IPS DF 19.7 (cell line): ENCODE results near the gene MEGF8.

Experiments
- DNase-seq: peaks from one replicate; pipeline ENCODE4 v3.0.0-alpha.2; 2013; ENCODE audit warnings: low read depth, low spot score

The MEGF8 gene

DNA sequence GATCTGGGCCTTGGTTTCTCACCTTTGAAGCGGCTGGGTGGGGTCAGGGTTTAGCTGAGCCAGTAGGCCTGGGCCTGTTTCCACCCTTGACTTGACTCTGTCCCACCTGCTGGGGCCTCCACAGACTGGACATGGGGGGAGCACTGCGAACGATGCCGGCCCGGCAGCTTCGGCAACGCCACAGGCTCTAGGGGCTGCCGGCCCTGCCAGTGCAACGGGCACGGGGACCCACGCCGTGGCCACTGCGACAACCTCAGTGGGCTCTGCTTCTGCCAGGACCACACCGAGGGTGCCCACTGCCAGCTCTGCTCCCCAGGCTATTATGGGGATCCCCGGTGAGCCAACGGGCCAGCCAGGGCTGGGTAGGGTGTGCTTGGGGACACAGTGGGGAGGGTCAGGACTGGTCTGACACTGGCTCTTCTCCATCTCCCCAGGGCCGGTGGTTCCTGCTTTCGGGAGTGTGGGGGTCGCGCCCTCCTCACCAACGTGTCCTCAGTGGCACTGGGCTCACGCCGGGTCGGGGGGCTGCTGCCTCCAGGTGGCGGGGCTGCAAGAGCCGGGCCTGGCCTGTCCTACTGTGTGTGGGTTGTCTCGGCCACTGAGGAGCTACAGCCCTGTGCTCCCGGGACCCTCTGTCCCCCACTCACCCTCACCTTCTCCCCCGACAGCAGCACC is 28.0 kb downstream of the MEGF8 start:
- DNase-seq, result no peak

DNA sequence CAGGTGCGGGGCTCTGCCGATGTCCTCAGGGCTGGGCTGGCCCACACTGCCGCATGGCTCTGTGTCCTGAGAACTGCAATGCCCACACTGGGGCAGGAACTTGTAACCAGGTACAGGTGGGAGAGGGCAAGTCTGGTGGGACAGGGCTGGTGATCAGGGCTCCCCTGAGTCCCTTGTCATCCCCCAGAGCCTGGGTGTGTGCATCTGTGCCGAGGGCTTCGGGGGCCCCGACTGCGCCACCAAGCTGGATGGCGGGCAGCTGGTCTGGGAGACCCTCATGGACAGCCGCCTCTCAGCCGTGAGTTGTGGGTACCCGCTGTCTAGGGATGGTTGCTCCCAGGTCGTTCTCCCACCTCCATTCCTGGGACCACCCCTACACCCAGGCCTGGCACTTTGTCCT is 30.5 kb downstream of the MEGF8 start:
- DNase-seq, result no peak

DNA sequence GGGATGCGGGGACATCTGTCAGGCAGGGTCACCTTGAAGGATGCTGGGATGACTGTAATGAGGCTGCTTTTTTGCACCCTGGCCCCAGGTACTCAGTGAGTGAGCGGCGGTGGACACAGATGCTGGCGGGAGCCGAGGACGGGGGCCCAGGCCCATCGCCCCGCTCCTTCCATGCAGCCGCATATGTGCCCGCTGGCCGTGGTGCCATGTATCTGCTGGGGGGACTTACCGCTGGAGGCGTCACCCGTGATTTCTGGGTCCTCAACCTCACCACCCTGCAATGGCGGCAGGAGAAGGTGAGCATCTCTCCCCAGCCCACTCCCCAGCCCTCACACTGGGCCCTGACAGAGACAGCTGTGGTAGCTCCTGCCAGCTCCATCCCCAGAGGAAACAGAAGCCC is 31.3 kb downstream of the MEGF8 start:
- DNase-seq, result no peak

DNA sequence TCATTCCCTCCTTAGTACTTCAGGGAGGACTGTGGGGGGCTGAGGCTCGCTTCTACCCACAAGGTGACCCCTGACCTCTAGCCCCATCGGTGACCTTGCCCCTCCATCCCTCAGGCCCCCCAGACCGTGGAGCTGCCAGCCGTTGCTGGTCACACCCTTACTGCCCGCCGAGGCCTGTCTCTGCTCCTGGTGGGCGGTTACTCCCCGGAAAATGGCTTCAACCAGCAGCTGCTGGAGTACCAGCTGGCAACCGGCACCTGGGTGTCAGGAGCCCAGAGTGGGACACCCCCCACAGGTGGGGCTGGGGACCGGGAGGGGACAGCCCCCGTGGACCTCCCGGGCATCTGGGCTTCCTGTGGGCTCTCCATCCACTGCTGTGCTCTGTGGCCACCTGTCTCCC is 31.9 kb downstream of the MEGF8 start:
- DNase-seq, result no peak

DNA sequence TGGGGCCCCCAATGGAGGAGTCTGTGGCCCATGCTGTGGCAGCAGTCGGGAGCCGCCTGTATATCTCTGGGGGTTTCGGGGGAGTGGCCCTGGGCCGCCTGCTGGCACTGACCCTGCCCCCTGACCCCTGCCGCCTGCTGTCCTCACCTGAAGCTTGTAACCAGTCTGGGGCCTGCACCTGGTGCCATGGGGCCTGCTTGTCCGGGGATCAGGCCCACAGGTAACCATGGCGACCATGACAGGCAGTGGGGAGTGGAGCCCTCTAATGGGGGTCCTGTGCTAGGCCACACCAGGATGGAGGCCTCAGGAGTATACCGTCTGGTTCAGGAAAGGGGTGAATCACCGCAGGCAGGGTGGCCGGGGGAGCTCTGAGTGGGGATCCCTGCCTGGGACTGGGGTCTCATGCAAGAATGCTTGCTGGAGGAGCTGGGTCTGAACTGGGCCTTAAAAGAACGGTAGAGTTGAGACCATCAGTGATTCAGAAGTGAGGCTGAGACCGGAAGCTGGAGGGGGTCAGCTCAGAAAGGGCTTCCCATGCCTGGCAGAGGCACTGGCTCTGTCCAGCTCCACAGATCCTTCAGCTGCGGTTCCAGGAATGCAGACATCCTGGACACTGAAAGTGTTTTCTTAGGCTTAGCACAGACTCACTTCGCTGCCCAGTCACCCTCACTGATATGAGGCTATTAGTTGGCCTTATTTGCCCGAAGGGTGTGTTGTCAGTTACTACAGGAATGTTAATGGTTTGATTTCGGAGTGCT is 35.5 kb downstream of the MEGF8 start:
- peak; percentile 47 for DNase-seq

DNA sequence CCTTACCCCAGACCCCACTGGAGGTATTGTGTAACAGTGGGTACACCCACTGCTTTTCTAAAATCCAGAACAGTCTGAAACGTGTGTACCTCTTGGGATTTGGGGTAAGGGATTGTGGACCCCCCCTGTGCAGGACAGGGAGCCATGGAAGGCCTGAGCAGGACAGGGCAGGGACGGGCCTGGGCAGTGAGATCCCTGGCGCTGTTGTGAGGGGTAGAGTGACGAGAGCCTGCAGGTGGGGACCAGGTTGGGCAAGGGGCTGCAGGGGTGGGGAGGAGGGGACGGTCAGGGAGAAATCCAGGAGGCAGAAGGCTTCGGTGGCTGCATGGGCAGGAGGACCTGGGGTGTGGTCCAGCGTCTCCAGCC is 36.1 kb downstream of the MEGF8 start:
- DNase-seq, result no peak

DNA sequence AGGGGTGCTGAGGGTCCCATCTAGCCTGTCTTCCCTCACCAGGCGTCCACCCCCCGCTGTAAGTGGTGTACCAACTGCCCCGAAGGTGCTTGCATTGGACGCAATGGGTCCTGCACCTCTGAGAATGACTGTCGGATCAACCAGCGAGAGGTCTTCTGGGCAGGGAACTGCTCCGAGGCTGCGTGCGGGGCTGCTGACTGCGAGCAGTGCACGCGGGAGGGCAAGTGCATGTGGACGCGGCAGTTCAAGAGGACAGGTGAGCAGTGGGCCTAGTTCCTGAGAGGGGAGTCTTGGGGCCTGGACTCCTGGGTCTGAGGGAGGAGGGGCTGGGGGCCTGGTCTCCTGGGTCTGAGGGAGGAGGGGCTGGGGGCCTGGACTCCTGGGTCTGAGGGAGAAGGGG is 36.9 kb downstream of the MEGF8 start:
- no peak for DNase-seq

DNA sequence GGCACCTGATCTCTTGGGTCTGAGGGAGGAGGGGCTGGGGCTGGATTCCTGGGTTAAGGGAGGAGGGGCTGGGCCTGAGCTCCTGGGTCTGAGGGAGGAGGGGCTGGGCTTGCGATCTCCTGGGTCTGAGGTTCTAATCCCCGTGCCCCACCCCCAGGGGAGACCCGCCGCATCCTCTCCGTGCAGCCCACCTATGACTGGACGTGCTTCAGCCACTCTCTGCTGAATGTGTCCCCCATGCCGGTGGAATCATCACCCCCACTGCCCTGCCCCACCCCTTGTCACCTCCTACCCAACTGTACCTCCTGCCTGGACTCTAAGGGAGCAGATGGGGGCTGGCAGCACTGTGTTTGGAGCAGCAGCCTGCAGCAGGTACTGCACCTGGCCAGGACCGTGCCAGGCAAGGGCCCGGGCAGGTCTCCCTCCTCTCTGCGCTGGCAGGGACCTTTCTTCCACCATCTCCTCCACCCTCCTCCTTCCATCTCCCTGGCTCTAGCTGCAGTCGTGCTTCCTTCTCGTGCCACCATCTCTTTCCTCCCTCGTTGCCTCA is 37.5 kb downstream of the MEGF8 start:
- no peak for DNase-seq

DNA sequence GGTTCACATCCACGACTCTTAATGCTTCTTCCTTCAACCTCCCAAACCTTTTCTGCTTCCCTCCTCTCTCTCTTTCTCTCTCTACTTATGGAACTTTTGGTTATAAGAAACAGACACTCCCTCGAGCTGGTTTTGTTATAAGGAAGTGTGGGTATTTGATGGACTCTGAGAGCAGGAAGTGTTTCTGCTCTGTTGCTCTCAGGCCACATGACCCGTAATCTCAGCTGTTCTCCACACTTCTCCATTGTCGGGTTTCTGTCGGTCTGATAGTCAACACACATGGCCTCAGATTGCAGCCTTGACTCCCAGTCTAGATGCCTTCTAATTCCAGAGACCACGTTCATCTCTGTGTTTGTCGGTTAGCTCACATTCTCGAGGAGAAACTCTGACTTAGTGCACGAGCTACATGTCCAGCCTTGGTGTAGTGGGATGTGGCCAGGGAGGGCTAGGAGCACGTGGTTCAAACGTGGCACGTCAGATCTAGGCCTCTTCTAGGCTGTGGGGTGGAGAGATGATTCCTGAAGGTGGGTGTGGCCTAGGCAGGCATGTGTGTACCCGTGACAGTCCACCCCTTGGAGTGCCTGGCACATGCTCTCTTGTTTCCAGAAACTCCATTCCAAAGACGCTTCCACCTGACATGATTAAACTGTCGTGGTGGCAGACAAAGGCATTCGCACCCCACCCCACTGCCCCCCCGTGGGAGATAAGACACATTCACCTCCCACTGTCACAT is 38.3 kb downstream of the MEGF8 start:
- no peak for DNase-seq

DNA sequence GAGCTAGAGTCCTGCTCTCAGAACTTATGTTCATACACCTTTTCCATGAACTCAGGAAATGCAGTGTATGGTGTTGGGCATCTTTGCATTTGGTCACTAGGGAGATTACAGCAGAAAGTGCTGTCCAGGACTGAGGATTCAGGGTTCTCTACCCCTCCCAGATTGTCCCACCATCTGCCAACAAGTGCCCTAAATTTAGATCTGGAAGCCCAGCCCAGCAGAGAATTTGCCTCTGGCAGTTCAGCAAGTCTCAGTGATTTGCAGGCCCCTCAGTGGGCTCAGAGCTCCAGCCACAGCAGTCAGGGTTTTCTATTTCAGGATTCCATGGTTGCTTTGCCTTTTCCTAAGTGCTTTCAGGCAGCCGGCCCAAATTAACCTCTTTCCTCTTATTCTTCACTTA is 41.2 kb downstream of the MEGF8 start:
- DNase-seq, result no peak

DNA sequence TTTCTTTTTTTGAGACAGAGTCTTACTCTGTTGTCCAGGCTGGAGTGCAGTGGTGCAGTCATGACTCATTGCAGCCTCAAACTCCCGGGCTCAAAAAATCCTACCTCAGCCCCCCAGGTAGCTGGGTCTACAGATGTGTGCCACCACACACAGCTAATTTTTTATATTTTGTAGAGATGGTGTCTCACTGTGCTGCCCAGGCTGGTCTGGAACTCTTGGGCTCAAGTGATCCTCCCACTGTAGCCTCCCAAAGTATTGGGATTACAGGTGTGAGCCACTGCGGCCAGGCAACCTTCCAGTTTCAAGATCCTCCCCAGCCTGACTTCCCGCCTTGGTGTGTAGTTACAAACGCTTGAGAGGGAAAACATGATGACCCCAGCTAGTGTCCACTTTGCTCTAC is 42.5 kb downstream of the MEGF8 start:
- no peak for DNase-seq

DNA sequence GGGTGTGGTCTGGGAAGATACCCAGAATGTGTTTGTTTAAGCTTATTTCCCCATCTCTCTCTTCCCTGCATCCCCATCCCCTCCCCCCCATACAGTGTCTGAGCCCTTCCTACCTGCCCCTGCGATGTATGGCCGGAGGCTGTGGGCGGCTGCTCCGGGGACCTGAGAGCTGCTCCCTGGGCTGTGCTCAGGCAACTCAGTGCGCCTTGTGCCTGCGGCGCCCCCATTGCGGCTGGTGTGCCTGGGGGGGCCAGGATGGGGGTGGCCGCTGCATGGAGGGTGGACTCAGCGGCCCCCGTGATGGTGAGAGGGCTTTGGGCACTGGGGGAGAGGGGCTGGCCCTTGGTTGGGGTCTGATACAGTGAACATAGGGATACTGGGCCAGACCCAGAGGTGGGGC is 42.9 kb downstream of the MEGF8 start:
- no peak for DNase-seq

DNA sequence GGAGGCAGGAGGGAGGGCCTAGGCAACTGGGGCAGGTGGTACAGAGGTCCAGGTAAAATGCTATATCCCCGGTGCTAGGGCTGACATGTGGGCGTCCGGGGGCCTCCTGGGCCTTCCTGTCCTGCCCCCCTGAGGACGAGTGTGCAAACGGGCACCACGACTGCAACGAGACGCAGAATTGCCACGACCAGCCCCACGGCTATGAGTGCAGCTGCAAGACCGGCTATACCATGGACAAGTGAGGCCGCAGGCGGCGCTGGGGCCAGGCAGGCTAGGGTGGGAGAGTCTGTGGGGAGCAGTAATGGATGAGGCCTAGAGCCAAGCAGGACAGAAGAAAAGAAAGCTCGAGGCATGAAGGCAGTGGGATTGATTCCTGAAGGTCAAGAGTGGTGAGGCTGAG is 43.3 kb downstream of the MEGF8 start:
- DNase-seq, result no peak

DNA sequence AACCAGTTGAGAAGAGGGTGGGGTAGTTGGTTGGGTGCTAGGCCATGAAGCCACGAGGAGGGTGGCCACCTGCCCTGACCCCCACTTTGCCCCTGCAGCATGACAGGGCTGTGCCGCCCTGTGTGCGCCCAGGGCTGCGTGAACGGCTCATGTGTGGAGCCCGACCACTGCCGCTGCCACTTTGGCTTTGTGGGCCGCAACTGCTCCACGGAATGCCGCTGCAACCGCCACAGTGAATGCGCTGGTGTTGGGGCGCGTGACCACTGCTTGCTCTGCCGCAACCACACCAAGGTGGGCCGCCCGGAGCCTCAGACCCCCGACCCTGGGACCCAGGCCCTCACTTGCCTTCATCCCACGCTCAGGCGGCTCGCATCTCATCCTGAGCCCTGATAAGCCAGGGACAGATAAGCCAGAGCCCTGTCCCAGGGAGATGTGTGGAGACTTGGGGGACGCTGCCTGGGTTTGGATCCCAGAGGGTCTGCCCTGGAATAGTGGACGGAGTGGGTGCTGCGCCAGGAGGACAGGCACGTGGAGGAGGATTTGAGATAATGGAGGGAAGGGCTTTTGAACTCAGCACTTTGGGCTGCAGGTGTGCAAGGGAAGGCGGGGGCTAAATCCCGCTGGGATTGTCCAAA is 44.1 kb downstream of the MEGF8 start:
- no peak for DNase-seq

DNA sequence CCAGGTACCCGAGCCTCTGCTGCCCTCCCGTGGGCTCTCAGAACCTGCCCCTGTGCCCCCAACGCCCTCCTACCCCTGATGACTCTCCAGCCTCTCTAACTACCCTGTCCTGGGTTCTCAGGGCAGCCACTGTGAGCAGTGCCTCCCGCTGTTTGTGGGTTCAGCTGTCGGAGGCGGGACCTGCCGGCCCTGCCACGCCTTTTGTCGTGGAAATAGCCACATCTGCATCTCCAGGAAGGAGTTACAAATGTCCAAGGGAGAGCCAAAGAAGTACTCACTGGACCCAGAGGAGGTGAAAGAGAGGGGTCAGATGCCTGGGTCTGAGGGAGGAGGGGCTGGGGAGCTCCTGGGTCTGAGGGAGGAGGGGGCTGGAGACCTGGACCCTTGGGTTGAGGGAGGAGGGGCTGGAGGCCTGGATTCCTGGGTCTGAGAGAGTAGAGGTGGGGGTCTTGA is 44.7 kb downstream of the MEGF8 start:
- peak; percentile 93 for DNase-seq

DNA sequence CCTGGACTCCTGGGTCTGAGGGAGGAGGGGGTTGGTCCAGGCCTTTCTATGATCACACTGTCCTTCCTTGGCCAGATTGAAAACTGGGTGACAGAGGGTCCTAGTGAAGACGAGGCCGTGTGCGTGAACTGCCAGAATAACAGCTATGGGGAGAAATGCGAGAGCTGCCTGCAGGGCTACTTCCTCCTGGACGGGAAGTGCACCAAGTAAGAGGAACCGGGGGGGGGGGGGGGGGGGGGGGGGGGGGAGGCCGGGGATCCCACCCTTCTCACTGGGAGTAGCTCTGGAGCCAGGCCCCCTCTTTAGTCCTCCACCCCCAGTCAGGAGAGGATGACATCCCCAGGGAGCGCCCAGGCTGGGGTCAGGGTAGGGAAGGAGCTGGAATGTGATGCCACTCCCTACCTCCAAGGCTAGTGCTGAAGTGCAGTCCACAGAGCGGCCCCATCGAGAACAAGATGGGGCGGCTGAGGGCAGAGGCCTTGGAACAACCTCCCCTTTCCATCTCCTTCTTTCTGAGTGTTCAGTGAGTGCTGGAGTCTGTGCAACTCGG is 45.3 kb downstream of the MEGF8 start:
- no peak for DNase-seq

DNA sequence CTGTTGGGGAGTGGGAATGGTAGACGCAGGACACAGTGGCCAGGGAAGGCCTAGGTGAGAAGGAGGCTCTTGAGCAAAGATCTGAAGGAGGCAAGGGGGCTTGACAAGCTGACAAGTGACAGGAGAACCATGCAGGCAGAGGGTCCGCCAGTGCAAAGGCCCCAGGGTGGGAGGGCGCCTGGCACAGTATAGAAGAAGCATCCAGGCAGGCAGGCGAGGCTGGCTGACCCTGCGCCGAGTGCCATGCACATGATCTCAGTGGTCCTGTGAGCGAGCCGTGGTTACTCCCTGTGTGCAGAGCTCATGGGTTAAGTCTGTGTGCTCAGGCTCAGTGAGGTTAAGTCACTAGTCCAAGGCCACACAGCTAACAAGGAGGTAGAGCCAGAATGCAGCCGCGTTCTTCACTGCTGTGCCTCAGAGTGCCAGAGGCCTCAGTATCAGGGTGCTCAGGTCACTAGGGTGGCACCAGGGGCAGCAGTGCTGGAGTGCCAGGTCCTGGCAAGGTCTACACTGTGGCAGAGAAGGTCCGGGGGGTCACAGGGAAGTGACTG is 49.5 kb downstream of the MEGF8 start:
- DNase-seq, result no peak

DNA sequence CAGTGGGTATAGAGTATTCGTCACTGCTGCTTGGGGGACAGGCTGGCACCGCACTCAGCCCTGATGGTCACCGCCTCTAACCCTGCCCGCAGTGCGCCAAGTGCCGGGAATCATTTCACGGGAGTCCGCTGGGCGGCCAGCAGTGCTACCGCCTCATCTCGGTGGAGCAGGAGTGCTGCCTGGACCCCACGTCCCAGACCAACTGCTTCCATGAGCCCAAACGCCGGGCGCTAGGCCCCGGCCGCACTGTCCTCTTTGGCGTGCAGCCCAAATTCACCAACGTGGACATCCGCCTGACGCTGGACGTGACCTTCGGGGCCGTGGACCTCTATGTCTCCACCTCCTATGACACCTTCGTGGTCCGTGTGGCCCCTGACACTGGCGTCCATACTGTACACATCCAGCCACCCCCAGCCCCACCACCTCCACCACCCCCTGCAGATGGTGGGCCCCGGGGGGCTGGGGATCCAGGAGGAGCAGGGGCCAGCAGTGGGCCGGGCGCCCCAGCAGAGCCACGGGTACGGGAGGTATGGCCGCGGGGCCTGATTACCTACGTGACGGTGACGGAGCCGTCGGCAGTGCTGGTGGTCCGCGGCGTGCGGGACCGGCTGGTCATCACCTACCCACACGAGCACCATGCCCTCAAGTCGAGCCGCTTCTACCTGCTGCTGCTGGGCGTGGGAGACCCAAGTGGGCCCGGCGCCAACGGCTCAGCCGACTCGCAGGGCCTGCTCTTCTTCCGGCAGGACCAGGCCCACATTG is 50.2 kb downstream of the MEGF8 start:
- DNase-seq, result no peak

DNA sequence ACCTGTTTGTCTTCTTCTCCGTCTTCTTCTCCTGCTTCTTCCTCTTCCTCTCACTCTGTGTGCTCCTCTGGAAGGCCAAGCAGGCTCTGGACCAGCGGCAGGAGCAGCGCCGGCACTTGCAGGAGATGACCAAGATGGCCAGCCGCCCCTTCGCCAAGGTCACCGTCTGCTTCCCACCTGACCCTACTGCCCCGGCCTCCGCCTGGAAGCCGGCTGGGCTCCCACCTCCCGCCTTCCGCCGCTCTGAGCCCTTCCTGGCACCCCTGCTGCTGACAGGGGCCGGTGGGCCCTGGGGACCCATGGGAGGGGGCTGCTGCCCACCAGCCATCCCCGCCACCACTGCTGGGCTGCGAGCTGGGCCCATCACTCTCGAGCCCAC is 50.7 kb downstream of the MEGF8 start:
- DNase-seq, result no peak
